Heart left ventricle (tissue), 16 donors: ENCODE measurements around the gene PIP4K2A. TPM values are rescaled to one million over a fixed set of nuclear protein-coding genes. Genes with fewer than 3 reads are reported as not detected.

Source experiments
- ATAC-seq, 4 donors: fragments of 200-7000 bp; cut with Tn5 transposase; one replicate each; pipeline ENCODE4 v1.9.1; 2020 to 2022; ENCODE audit warnings: moderate library complexity in 4 of 4, mild to moderate bottlenecking in 3 of 4, moderate number of reproducible peaks in 1 of 4
- DNase-seq, 5 donors: peaks; one replicate each; pipeline ENCODE4 v3.0.0-alpha.2; 2020
- H3K27ac ChIP-seq, 12 donors: fragments of 200-600 bp; sonication (generic) in 4 of 12; one replicate each; pipeline versions ENCODE4 v1.5.0 to v1.8.0; 2016 to 2022; ENCODE audit warnings: mild to moderate bottlenecking in 2 of 12
- H3K27me3 ChIP-seq, 9 donors: fragments of 200-600 bp; sonication (generic) in 2 of 9; one replicate each; pipeline versions ENCODE4 v1.5.1 to v1.8.0; 2016 to 2022; ENCODE audit warnings: mild to moderate bottlenecking in 3 of 9
- H3K36me3 ChIP-seq, 9 donors: fragments of 200-600 bp; sonication (generic) in 2 of 9; one replicate each; pipeline versions ENCODE4 v1.5.0 to v1.8.0; 2018 to 2022; ENCODE audit warnings: mild to moderate bottlenecking in 2 of 9
- H3K4me1 ChIP-seq, 12 donors: fragments of 200-600 bp; sonication (generic) in 4 of 12; one replicate each; pipeline versions ENCODE4 v1.5.0 to v1.8.0; 2016 to 2022; ENCODE audit warnings: mild to moderate bottlenecking in 3 of 12
- H3K4me3 ChIP-seq, 12 donors: fragments of 200-600 bp; sonication (generic) in 4 of 12; one replicate each; pipeline versions ENCODE4 v1.5.0 to v1.8.0; 2017 to 2022; ENCODE audit warnings: mild to moderate bottlenecking in 9 of 12, moderate library complexity in 4 of 12
- H3K9me3 ChIP-seq, 12 donors: fragments of 200-600 bp; sonication (generic) in 4 of 12; one replicate each; pipeline versions ENCODE4 v1.5.0 to v1.8.0; 2016 to 2022; ENCODE audit warnings: mild to moderate bottlenecking in 1 of 12
- POLR2A ChIP-seq, 2 donors: fragments of 450-650 bp; IDR thresholded peaks; one replicate each; pipeline ENCODE4 v1.6.1; 2017; ENCODE audit warnings: antibody characterized with exemption in 2 of 2, mild to moderate bottlenecking in 2 of 2, moderate library complexity in 2 of 2
- WGBS, 4 donors: extraction: QIAGEN DNeasy Blood & Tissue Kit in 2 of 4; methylation state at CpG; one replicate each; pipeline versions ENCODE4 v1.1.5 to v1.1.7; 2013 to 2018; 5-methylcytosine and 5-hydroxymethylcytosine counted together
- intact Hi-C, 10 donors: fragments of 100-400 bp; cut with DNase I; formaldehyde crosslinking; loops; one replicate each; pipeline versions ENCODE4 v1.11.1 to v1.14.2; 2022
- polyA plus RNA-seq, 2 donors: library from polyadenylated mRNA; stranded (reverse); fragments of 200-250 nt; gene quantifications; one replicate each; pipeline ENCODE4 v1.2.3, GENCODE V29; 2013
- total RNA-seq, 9 donors: library from RNA; depleted of rRNA in 2 of 9; stranded (reverse); fragments of >200 nt in 2 of 9; fragmentation: NEBNext Ultra II Directional in 3 of 9; extraction: Animal tissue kit (Norgen Biotek cat#: 25700) in 3 of 9; gene quantifications; one replicate each; pipeline versions ENCODE4 v1.1.0 to v1.2.4, GENCODE V29; 2016 to 2023
- TF ChIP-seq, protein P1 (sequence below), 12 donors: fragments of 200-600 bp; sonication (generic) in 4 of 12; IDR thresholded peaks; one replicate each; pipeline versions ENCODE4 v1.5.0 to v1.8.0; 2018 to 2022; ENCODE audit warnings: antibody characterized with exemption in 12 of 12, mild to moderate bottlenecking in 5 of 12
- donor health status: ischemic (EF 13 %, LVEDD 7.1; RV severe dilation, severe dysfunction).
- donor health status: healthy with polysubstance abuse.
- donor health status: DM: no; HTN: yes; CAD: no.
- donor health status: DM: no; HTN: no; CAD: no.
- donor health status: ischemic (EF 25% LVEDD 6.9; RV normal size, moderate dysfunction).
- donor health status: ischemic (EF 25% LVEDD 5.7; RV mildly dilated, moderate dysfunction).
- donor health status: healthy.
- donor health status: DM: yes; HTN: yes; CAD: no.
- donor health status: ischemic (EF 35%, LVEDD 5.7; RV mildly dilated, moderate dysfunction).
- donor health status: nonischemic (EF 11% LVEDD 7.7; RV severe dilation, severe dysfunction).
- donor health status: DM: yes; HTN: yes; CAD: no.
- donor health status: PGD.
- donor health status: ischemic (EF 29% LVEDD 5.4; RV normal size, mild dysfunction).
- donor health status: nonischemic (EF 23%, LVEDD 6.1; RV moderate dilation, normal function).

PIP4K2A gene
- total and polyA plus RNA-seq, 11 donors = 4.0 to 35.6 (median 12.5) TPM

DNA sequence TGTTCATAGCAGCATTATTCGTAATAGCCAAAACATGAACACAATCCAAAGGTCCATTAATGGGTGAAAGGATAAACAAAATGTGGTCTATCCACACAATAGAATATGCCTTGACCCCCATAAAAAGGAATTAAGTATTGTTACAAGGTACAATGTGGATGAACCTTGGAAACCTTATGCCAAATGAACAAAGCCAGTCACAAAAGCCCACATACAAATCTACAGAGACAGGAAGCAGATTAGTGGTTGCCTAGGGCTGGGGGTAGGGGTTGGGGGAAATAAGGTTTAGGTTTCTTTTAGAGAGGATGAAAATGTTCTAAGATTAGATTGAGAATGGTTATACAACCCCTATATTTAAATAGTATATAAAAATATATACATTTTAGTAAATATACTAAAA is 34.8 kb downstream of the PIP4K2A start:
- 90 to 96% (median 95%) methylated on average over 1 of the region's 1 CpG for WGBS, 4 donors
- Histone ChIP-seq H3K36me3 (no peaks in the 10 kb centered on the region), H3K9me3 (no peaks in the 10 kb centered on the region), H3K4me3 (no peak overlapping the region), H3K27ac (peak overlapping the region in 1 of 12 donors; percentile 24), H3K27me3 (no peaks in the 10 kb centered on the region), H3K4me1 (peaks cover 0 to 92% (median 13%) of the 10 kb centered on the region in 12 donors)
- ATAC-seq (no peak), DNase-seq (no peak)
- intact Hi-C loops = no loop called here
- TF ChIP-seq, protein P1, sequence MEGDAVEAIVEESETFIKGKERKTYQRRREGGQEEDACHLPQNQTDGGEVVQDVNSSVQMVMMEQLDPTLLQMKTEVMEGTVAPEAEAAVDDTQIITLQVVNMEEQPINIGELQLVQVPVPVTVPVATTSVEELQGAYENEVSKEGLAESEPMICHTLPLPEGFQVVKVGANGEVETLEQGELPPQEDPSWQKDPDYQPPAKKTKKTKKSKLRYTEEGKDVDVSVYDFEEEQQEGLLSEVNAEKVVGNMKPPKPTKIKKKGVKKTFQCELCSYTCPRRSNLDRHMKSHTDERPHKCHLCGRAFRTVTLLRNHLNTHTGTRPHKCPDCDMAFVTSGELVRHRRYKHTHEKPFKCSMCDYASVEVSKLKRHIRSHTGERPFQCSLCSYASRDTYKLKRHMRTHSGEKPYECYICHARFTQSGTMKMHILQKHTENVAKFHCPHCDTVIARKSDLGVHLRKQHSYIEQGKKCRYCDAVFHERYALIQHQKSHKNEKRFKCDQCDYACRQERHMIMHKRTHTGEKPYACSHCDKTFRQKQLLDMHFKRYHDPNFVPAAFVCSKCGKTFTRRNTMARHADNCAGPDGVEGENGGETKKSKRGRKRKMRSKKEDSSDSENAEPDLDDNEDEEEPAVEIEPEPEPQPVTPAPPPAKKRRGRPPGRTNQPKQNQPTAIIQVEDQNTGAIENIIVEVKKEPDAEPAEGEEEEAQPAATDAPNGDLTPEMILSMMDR (IDR thresholded peaks at IDR 0.05) = no peak
- TF ChIP-seq POLR2A (IDR thresholded peaks at IDR 0.05) = no peak

DNA sequence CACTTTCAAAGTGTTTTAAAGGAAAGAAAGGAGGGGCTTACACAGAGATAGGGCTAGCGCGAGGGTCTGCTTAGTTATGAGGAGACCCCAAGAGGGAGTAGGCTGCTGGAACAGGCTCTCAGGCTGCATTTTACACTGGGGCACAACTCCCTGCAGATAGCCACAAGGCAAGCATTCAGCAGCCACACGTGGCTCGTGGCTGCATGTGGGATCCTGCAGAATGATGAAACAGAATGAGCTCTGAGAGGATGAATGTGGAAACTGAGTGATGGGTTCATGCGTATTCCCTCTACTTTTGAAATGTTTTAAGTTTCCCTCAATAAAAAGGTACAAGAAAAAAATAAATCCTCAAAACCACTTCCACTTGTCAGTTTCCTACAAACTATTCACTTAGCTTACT is 37.0 kb downstream of the PIP4K2A start:
- H3K36me3 ChIP-seq = no peaks in the 10 kb centered on the region
- no peak overlapping the region for H3K4me3 ChIP-seq
- no peaks in the 10 kb centered on the region for H3K27me3 ChIP-seq
- DNase-seq (no peak), ATAC-seq (no peak)
- H3K27ac ChIP-seq = no peak overlapping the region
- no peaks in the 10 kb centered on the region for H3K9me3 ChIP-seq
- WGBS, 4 donors = 93 to 98% (median 97%) methylated on average over 5 of the region's 5 CpGs
- intact Hi-C loops = no loop called here
- peaks cover 0 to 93% (median 18%) of the 10 kb centered on the region in 12 donors for H3K4me1 ChIP-seq
- TF ChIP-seq, protein P1 (IDR thresholded peaks at IDR 0.05) = no peak
- TF ChIP-seq POLR2A (IDR thresholded peaks at IDR 0.05) = no peak

DNA sequence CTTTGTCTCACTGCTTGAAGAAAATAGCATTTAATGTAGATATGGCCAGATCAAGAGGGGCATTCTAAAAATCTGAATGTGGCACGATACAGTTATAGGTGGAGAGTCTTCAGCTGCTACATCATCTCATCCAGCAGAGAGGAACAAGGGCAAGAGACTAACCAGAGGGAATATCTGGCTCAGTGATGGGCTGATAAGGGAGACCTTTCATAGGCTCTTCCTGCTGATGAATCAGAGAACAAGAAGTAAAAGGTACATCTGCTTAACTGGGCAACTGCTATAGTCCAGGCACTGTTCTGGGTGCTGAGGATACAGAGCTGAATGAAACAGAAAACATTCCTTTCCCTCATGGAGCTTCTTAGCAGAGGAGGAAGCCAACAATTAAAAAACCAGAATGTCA is 37.9 kb downstream of the PIP4K2A start:
- Histone ChIP-seq H3K27ac (peak overlapping the region in 1 of 12 donors; percentile 1), H3K27me3 (no peaks in the 10 kb centered on the region), H3K36me3 (no peaks in the 10 kb centered on the region), H3K4me1 (peaks cover 0 to 87% (median 11%) of the 10 kb centered on the region in 12 donors), H3K4me3 (no peak overlapping the region), H3K9me3 (no peaks in the 10 kb centered on the region)
- WGBS, 4 donors = 95 to 100% (median 99%) methylated on average over 1 of the region's 1 CpG
- no peak for TF ChIP-seq POLR2A (IDR thresholded peaks at IDR 0.05)
- TF ChIP-seq, protein P1 (IDR thresholded peaks at IDR 0.05) = no peak
- DNase-seq (no peak), ATAC-seq (no peak)
- intact Hi-C loops = no loop called here

DNA sequence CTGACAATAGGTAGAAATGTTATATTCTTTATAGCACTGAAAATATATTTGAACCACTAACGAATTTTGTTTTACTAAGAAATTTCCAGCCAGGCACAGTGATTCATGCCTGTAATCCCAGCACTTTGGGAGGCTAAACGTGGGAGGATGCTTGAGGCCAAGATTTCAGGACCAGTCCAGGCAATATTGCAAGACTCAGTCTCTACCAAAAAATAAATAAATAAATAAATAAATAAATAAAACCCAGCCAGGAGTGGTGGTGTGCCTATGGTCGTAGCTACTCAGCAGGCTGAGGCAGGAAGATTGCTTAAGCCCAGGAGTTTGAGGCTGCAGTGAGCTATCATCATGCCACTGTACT is 39.8 kb downstream of the PIP4K2A start:
- TF ChIP-seq, protein P1 (IDR thresholded peaks at IDR 0.05) = no peak
- TF ChIP-seq POLR2A (IDR thresholded peaks at IDR 0.05) = no peak
- H3K36me3 ChIP-seq = no peaks in the 10 kb centered on the region
- WGBS, 4 donors = 80 to 84% (median 83%) methylated on average over 3 of the region's 3 CpGs
- no peaks in the 10 kb centered on the region for H3K9me3 ChIP-seq
- peak overlapping the region in 1 of 12 donors; percentile 10 for H3K27ac ChIP-seq
- peaks cover 0 to 87% (median 14%) of the 10 kb centered on the region in 12 donors for H3K4me1 ChIP-seq
- ATAC-seq (peak in 1 of 4 donors; percentile 69), DNase-seq (no peak)
- H3K27me3 ChIP-seq = no peaks in the 10 kb centered on the region
- no peak overlapping the region for H3K4me3 ChIP-seq
- intact Hi-C loops = no loop called here
